HFF-Myc (cell line): Measurements from ENCODE around the gene MBD3L3.

Experiments used
- DNase-seq: peaks from one replicate; pipeline ENCODE4 v3.0.0-alpha.2; 2011; ENCODE audit warnings: low read depth; ENCODE audit errors: extremely low read depth
- H3K4me3 ChIP-seq: replicated peaks from 2 replicates; pipeline ENCODE4 v1.5.1; 2011; ENCODE audit warnings: low read depth, mild to moderate bottlenecking, control low read depth, low read length
- TF ChIP-seq, protein P1 (sequence below): IDR thresholded peaks from 2 replicates; pipeline ENCODE4 v1.5.1; 2012; ENCODE audit warnings: mild to moderate bottlenecking, low read depth, low read length, control low read depth; ENCODE audit errors: missing control alignments

Gene MBD3L3

DNA sequence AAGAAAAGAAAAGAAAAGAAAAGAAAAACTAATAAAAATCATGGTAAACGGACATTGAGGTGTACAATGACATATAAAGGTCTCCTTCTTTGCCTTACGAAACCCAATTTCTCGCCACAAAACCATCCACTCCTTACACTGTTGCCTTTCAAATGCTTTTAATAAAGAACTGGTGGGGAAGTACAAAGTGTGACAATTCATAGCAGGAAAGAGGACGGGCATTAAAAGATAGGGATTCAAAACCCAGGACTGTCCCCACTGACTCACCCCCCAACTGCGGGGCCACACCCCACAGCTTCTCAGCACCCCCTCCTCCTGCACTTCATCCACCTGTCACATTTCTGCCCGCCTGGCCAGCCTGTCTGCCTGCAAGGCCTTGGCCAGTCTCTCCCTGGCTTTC, 39.6 kb downstream of the MBD3L3 start:
- TF ChIP-seq, protein P1, sequence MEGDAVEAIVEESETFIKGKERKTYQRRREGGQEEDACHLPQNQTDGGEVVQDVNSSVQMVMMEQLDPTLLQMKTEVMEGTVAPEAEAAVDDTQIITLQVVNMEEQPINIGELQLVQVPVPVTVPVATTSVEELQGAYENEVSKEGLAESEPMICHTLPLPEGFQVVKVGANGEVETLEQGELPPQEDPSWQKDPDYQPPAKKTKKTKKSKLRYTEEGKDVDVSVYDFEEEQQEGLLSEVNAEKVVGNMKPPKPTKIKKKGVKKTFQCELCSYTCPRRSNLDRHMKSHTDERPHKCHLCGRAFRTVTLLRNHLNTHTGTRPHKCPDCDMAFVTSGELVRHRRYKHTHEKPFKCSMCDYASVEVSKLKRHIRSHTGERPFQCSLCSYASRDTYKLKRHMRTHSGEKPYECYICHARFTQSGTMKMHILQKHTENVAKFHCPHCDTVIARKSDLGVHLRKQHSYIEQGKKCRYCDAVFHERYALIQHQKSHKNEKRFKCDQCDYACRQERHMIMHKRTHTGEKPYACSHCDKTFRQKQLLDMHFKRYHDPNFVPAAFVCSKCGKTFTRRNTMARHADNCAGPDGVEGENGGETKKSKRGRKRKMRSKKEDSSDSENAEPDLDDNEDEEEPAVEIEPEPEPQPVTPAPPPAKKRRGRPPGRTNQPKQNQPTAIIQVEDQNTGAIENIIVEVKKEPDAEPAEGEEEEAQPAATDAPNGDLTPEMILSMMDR: no peak
- H3K4me3 ChIP-seq: no peak overlapping the region
- no peak for DNase-seq

DNA sequence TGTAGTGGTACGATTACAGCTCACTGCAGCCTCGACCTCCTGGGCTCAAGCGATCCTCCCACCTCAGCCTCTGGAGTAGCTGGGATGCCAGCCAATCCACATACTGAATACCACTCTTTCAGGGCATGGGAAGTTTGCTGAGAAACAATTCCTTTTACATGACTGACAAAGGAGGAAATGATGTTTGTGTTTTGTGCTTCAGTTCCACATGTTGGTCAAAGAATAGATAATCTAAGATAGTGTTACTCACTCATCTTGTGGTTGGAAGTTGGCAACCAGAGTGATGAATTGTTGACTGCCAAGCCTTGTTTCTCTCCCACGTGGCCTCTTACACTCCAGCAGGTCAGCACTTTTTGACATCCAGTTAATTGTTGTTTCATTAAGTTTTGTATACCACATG, 44.8 kb downstream of the MBD3L3 start:
- TF ChIP-seq, protein P1: no peak
- no peak overlapping the region for H3K4me3 ChIP-seq
- no peak for DNase-seq

DNA sequence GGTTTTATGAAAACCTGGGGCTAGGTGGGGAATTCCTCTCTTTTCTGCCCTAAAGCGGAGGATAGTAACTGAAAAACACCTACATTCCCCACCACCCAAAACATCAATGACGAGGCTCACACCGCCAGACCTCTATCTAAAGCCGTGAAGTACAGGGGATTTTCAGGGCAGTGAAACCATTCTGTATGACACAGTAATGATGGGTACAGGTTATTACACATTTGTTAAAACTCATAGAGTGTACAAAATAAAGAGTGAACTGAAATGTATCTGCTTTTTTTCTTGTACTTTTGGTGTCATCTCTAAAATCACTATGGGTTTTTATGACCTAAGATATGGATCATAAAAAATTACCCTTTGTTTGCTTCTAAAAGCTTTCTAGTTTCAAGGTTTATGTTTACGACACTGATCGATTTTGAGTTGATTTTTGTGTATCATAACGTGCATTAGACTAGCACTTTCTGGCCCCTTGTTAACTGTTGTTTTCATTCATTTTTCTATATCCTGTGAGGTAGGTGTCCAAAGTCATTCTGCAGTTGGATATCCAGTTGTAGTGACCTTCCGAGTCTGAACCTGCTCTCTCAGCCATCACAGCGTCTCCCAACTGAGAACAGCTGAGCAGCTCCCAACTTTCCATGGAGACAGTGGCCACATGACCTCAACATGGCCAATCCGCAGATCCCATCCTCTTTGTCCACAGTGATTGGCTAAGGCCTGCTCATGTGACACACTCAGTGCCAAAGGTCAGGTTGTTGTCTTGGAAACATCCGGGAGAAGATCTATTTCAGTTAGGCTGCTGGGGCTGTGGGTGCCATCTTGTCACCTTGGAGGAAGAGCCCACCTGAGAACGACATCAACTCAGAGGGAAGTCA, 47.5 kb downstream of the MBD3L3 start:
- DNase-seq: no peak
- TF ChIP-seq, protein P1: no peak
- no peak overlapping the region for H3K4me3 ChIP-seq

DNA sequence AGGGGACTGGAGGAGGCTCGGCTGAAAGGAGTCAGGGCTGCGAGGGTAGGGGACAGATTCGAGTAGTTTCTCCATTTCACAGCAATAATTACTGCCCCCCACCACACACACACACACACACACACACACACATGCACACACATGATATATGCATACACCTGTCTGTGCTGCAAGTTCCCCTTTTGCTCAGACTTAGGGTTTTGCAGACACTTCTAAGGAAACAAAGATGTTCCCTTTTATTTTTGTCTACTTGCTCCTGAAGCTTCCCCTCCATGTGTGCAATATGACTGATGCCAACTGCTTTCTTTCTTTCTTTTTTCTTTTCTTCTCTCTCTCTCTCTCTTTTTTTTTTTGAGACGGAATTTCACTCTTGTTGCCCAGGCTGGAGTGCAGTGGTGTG, 50.6 kb downstream of the MBD3L3 start:
- DNase-seq: no peak
- TF ChIP-seq, protein P1: no peak
- no peak overlapping the region for H3K4me3 ChIP-seq
